GM18502 (cell line): ENCODE results near the gene FAM204A.

ENCODE experiments used
- ATAC-seq: cut with Tn5 transposase; IDR thresholded peaks from one replicate; pipeline ENCODE4 v1.9.1; 2021; ENCODE audit warnings: mild to moderate bottlenecking; ENCODE audit not compliant: unreplicated experiment, poor library complexity

FAM204A gene

DNA sequence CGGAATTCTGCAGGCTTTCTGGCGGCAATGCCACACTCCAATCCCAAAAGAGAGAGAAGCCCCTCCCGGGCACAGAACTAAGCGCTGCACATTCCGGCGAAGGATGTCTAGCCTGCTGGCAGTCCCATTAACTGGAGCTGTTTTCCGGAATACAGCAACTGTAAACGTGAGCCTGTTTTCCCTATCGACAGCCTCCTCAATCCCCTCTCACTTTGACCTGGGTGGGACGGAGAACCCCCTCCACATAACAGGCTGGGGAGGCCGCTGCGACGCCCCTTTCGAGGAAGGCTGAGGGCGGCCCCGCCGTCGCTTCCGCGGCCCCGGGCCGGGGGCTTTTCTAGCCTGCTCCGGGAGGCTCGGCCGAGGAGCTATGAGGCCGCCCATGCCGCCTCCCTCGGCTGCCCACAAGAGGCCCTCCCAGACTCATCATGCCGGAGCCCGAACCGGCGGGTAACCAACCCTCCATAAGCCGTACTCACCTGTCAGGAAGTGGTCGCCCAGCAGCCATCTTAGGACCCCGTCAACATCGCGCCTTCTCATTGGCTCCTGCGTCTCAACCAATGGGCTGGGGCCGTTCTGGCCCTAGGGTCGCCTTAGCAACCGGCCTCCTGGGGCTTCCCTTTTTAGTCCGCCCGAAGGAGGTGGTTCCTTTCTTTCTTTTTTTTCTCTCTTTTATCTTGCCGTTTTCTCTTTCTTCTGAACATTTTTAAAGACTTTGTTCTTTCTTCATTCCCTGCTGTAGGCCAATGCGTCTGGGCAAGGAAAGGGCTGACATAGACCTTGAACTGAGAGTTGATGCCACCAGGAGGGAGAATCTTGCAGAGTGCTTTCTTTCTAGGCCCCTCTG, at the start of gene FAM204A:
Gene FAM204A, minus strand, starts transcription at position 534 of the 847 bp plus-strand sequence. CDS start 5,909 bp downstream, outside the sequence.
- ATAC-seq = peak; percentile 100

DNA sequence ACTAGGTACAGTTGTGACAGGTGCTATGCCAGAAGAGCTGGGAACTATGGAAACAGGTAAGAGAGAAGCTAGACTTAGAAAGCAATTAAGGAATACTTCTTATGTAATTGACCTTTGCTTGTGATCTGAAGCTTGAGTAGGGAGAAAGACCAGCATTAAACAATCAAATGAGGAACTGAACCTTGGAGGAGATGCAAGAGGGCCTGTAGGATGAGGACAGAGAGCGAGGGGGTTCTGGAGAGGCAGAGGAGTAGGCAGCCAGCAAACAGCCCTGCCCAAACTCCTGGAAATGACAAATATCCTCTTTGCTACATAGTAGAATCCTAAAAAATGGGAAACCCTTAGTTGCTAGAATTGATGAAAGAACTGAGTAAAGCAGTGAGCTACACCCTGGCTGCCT, 41.6 kb upstream of the FAM204A start:
- ATAC-seq = no peak

- ATAC-seq = no peak
Observed at GRCh38 chr10:118383063-118383689, 41.1 kb upstream of the FAM204A start.

DNA sequence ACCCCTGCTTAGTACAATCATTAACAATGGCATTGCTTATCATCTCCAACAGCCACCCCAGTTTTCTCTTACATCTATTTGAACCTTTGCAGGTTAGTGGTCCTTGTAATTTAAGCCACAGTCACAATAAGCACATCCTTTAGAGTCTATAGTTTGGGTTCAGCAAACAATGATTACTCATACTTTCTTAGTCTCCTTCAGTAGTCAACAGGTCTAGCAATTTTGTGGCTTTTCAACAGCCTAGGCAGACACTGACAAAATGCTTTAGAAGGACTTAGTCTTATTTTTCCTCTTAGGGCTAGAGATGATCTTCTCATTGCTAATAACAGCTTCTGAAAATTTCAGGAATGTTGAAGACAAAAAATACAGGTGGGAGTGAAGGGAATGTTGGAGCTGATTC, 32.3 kb upstream of the FAM204A start:
- no peak for ATAC-seq

- ATAC-seq = no peak
Observed at GRCh38 chr10:118373786-118374185, 31.7 kb upstream of the FAM204A start.

- ATAC-seq = no peak
Observed at GRCh38 chr10:118370499-118370898, 28.4 kb upstream of the FAM204A start.

- no peak for ATAC-seq
Observed at GRCh38 chr10:118369641-118370205, 27.6 kb upstream of the FAM204A start.

GRCh38 chr10:118365702-118366101, 23.6 kb upstream of the FAM204A start:
- ATAC-seq = no peak

GRCh38 chr10:118362103-118362502, 20.0 kb upstream of the FAM204A start:
- ATAC-seq = no peak

DNA sequence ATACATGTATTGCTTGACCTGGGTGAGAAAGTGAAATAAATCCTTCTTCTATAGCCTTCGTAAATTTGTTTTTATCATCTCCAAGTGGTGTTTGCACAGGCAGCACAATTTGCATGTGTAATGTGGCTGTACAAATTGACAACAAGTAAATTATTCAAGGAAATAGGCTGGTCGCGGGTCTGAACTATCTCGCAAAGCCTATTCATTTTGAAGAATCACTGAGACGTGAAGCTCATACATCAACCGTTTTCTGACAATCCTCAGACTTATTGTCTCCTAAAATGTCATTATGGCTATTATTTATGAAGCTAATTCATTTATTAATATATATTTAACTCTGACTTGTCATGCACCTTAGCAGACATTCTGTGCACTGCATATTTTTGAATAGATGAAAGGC, 16.2 kb upstream of the FAM204A start:
- ATAC-seq = no peak

- no peak for ATAC-seq
Observed at GRCh38 chr10:118357841-118358240, 15.7 kb upstream of the FAM204A start.

GRCh38 chr10:118356628-118357027, 14.5 kb upstream of the FAM204A start:
- ATAC-seq = no peak

- ATAC-seq = no peak
Observed at GRCh38 chr10:118355234-118355633, 13.1 kb upstream of the FAM204A start.

DNA sequence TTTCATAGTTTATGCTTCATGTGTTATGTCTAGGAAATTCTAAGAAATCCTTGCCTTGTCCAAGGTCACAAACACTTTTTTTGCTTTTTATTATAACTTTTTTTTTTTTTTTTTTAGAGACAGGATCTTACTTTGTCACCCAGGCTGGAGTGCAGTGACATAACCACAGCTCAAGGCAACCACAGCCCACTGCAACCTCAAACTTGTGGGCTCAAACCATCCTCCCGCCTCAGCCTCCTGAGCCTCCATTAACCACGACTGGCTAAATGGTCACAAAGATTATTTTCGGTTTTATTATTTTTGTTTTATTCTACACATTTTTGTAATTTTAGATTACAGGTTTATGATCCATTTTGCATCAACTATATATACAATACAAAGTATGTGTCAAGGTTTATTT, 7.1 kb upstream of the FAM204A start:
- no peak for ATAC-seq

DNA sequence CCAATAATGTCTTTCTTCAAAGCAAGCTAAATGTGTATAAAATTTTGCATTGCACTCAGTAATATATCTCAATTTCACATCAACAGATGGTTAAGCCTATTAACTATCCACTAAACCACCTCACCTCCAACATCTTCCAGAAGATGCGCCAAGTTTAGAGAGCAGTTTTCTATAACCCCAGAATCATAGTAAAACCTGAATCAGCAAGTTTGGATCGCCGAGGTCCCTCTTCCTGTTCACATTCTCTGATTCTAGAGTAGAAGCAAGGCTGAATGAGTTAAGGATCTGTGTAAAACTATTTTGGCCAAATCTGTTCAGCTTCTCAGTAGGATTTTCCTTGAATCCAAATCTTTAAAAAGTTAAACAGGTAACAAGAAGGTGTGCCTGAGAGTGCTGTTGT, 1.4 kb upstream of the FAM204A start:
- no peak for ATAC-seq

DNA sequence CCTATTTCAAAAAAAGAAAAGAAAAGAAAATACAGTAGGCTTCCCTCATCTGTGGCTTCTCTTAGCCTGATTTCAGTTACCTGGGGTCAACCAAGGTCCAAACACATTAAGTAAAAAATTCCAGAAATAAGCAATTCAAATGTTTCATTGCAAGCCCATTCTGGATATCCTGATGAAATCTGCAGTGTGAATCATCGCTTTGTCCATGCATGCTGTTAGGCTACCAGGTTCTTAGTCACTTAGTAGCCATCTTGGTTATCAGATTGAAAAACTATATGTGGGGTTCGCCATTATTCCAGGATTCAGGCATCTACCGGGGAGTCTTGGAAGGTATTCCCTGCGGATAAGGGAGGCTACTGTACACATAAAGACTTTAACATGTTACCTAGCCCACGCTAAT, 991 bp upstream of the FAM204A start:
- ATAC-seq = no peak

DNA sequence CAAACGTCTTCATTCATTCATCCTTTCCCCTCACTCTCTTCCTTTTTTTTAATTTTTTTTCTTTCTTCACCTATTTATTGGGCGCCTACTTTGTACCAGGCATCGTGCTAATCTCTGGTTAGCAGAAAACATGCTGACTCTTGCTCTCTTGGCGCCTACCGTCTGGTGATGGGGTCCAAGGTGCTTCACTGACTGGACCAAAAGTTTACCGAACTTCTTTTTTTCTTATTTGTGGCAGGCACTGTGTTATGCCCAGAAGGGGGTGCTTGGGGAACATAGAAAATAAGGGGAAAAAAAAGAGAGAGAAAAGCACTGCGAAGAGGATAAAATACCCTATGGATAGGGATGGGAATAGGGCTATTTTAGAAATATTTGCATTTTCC, 505 bp upstream of the FAM204A start:
- peak; percentile 3 for ATAC-seq

- ATAC-seq = no peak
Observed at GRCh38 chr10:118340486-118340885, 1.6 kb downstream of the FAM204A start.

GRCh38 chr10:118339111-118339510, 3.0 kb downstream of the FAM204A start:
- ATAC-seq = no peak

GRCh38 chr10:118337356-118337755, 4.8 kb downstream of the FAM204A start:
- ATAC-seq = no peak

- no peak for ATAC-seq
Observed at GRCh38 chr10:118333871-118334270, 8.3 kb downstream of the FAM204A start.
